ENCODE results near the gene GRIA3.

DNA sequence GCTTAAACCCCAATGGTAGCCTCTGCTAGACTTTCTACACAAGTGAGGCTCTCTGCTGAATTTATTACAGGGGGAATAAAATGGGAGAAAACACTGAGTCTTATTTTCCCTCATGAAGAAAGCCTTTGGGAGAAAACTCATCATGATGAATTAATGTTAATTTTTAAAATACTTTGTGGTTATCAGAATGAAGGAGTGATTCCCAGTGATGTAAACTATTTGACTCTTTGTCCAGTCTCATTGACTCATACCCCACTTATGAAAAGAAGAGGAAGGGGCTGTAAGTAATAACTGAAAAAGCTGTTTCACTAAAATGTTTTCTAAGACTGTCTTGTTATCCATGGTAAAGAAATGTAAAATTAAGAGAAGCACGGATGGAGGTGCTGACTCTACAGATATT, 208.8 kb downstream of the GRIA3 start:
- TF ChIP-seq, protein P1, sequence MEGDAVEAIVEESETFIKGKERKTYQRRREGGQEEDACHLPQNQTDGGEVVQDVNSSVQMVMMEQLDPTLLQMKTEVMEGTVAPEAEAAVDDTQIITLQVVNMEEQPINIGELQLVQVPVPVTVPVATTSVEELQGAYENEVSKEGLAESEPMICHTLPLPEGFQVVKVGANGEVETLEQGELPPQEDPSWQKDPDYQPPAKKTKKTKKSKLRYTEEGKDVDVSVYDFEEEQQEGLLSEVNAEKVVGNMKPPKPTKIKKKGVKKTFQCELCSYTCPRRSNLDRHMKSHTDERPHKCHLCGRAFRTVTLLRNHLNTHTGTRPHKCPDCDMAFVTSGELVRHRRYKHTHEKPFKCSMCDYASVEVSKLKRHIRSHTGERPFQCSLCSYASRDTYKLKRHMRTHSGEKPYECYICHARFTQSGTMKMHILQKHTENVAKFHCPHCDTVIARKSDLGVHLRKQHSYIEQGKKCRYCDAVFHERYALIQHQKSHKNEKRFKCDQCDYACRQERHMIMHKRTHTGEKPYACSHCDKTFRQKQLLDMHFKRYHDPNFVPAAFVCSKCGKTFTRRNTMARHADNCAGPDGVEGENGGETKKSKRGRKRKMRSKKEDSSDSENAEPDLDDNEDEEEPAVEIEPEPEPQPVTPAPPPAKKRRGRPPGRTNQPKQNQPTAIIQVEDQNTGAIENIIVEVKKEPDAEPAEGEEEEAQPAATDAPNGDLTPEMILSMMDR (conservative IDR thresholded peaks at IDR 0.05; ENCODE audit: low read depth, low read length): no peak
- no peak for TF ChIP-seq EZH2 (IDR thresholded peaks at IDR 0.05; ENCODE audit: low read length, unreplicated experiment)
- no peak for TF ChIP-seq EZH2phosphoT487 (IDR thresholded peaks at IDR 0.05; ENCODE audit: borderline replicate concordance, low read length)
